Measurements from ENCODE around the gene BDH1. TPM values are rescaled to one million over a fixed set of nuclear protein-coding genes. Genes with fewer than 3 reads are reported as not detected.

The BDH1 gene
- polyA plus RNA-seq, 1 donor from 2014 or later, result 12.9 TPM

DNA sequence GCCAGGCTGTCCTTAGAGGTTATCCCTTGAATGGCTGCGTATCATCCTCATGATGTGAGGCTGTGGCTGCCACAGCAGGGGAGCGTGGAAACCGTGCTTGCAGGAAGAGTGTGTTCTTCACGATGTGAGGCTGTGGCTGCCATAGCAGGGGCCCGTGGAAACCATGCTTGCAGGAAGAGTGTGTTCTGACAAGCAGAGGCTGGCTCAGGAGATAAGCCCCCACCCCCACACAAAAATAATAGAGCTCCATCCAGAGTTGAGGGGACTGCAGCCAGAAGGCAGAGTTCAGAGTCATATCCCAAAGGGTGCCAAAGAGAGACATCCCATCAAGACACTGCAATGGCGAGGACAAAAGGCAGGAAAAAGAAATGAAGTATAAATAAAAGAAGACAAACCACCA lies 22.6 kb upstream of the BDH1 start:
- no peak overlapping the region for H3K27ac ChIP-seq (ENCODE audit: low read length)
- no peaks in the 10 kb centered on the region for H3K9me2 ChIP-seq (ENCODE audit: insufficient read depth, low read length)
- no peaks in the 10 kb centered on the region for H3F3A ChIP-seq (ENCODE audit: insufficient read depth, low read length, poor library complexity, severe bottlenecking)
- no peaks in the 10 kb centered on the region for H3K36me3 ChIP-seq (ENCODE audit: insufficient read depth, low read length)
- no peaks in the 10 kb centered on the region for H4K20me1 ChIP-seq (ENCODE audit: insufficient read depth)
- TF ChIP-seq SMC3 (conservative IDR thresholded peaks at IDR 0.05; ENCODE audit: poor library complexity) (no peak), EZH2 (IDR thresholded peaks at IDR 0.05; ENCODE audit: borderline replicate concordance, insufficient read depth, low read length, poor library complexity, severe bottlenecking) (no peak), POLR2AphosphoS5 (IDR thresholded peaks at IDR 0.05) (no peak), MXI1 (conservative IDR thresholded peaks at IDR 0.05; ENCODE audit: poor library complexity, severe bottlenecking) (no peak), EP300 (conservative IDR thresholded peaks at IDR 0.05; ENCODE audit: poor library complexity, severe bottlenecking) (no peak), TAF1 (IDR thresholded peaks at IDR 0.05; ENCODE audit: low read depth) (no peak), RAD21 (conservative IDR thresholded peaks at IDR 0.05) (no peak)
- TF ChIP-seq, protein P1, sequence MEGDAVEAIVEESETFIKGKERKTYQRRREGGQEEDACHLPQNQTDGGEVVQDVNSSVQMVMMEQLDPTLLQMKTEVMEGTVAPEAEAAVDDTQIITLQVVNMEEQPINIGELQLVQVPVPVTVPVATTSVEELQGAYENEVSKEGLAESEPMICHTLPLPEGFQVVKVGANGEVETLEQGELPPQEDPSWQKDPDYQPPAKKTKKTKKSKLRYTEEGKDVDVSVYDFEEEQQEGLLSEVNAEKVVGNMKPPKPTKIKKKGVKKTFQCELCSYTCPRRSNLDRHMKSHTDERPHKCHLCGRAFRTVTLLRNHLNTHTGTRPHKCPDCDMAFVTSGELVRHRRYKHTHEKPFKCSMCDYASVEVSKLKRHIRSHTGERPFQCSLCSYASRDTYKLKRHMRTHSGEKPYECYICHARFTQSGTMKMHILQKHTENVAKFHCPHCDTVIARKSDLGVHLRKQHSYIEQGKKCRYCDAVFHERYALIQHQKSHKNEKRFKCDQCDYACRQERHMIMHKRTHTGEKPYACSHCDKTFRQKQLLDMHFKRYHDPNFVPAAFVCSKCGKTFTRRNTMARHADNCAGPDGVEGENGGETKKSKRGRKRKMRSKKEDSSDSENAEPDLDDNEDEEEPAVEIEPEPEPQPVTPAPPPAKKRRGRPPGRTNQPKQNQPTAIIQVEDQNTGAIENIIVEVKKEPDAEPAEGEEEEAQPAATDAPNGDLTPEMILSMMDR (IDR thresholded peaks at IDR 0.05; ENCODE audit: poor library complexity, severe bottlenecking), result no peak
- TF ChIP-seq, protein P2, sequence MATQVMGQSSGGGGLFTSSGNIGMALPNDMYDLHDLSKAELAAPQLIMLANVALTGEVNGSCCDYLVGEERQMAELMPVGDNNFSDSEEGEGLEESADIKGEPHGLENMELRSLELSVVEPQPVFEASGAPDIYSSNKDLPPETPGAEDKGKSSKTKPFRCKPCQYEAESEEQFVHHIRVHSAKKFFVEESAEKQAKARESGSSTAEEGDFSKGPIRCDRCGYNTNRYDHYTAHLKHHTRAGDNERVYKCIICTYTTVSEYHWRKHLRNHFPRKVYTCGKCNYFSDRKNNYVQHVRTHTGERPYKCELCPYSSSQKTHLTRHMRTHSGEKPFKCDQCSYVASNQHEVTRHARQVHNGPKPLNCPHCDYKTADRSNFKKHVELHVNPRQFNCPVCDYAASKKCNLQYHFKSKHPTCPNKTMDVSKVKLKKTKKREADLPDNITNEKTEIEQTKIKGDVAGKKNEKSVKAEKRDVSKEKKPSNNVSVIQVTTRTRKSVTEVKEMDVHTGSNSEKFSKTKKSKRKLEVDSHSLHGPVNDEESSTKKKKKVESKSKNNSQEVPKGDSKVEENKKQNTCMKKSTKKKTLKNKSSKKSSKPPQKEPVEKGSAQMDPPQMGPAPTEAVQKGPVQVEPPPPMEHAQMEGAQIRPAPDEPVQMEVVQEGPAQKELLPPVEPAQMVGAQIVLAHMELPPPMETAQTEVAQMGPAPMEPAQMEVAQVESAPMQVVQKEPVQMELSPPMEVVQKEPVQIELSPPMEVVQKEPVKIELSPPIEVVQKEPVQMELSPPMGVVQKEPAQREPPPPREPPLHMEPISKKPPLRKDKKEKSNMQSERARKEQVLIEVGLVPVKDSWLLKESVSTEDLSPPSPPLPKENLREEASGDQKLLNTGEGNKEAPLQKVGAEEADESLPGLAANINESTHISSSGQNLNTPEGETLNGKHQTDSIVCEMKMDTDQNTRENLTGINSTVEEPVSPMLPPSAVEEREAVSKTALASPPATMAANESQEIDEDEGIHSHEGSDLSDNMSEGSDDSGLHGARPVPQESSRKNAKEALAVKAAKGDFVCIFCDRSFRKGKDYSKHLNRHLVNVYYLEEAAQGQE (IDR thresholded peaks at IDR 0.05; ENCODE audit: borderline replicate concordance), result no peak
- H3K4me3 ChIP-seq (ENCODE audit: low read length), result no peak overlapping the region
- no peak overlapping the region for H3K4me2 ChIP-seq (ENCODE audit: low read length)
- H3K9ac ChIP-seq (ENCODE audit: low read length), result no peak overlapping the region
- no peaks in the 10 kb centered on the region for H3K27me3 ChIP-seq (ENCODE audit: insufficient read depth, low read depth, low read length)
- no peak overlapping the region for H2AFZ ChIP-seq (ENCODE audit: low read depth, low read length)
- no peaks in the 10 kb centered on the region for H3K79me2 ChIP-seq (replicated peaks; ENCODE audit: insufficient read depth, low read length)
- peaks cover 3% of the 10 kb centered on the region for H3K9me3 ChIP-seq (ENCODE audit: low read length)

GRCh38 chr3:197577366-197578074 lies 21.8 kb upstream of the BDH1 start:
- H3K4me3 ChIP-seq (ENCODE audit: low read length), result no peak overlapping the region
- H3K4me2 ChIP-seq (ENCODE audit: low read length), result no peak overlapping the region
- no peaks in the 10 kb centered on the region for H3K27me3 ChIP-seq (ENCODE audit: insufficient read depth, low read depth, low read length)
- H3K9me3 ChIP-seq (ENCODE audit: low read length), result peaks cover 3% of the 10 kb centered on the region
- H3K79me2 ChIP-seq (replicated peaks; ENCODE audit: insufficient read depth, low read length), result no peaks in the 10 kb centered on the region
- no peaks in the 10 kb centered on the region for H3F3A ChIP-seq (ENCODE audit: insufficient read depth, low read length, poor library complexity, severe bottlenecking)
- no peaks in the 10 kb centered on the region for H4K20me1 ChIP-seq (ENCODE audit: insufficient read depth)
- TF ChIP-seq EZH2 (IDR thresholded peaks at IDR 0.05; ENCODE audit: borderline replicate concordance, insufficient read depth, low read length, poor library complexity, severe bottlenecking) (no peak), SMC3 (conservative IDR thresholded peaks at IDR 0.05; ENCODE audit: poor library complexity) (no peak), TAF1 (IDR thresholded peaks at IDR 0.05; ENCODE audit: low read depth) (no peak), POLR2AphosphoS5 (IDR thresholded peaks at IDR 0.05) (no peak), EP300 (conservative IDR thresholded peaks at IDR 0.05; ENCODE audit: poor library complexity, severe bottlenecking) (no peak), MXI1 (conservative IDR thresholded peaks at IDR 0.05; ENCODE audit: poor library complexity, severe bottlenecking) (no peak), RAD21 (conservative IDR thresholded peaks at IDR 0.05) (no peak)
- TF ChIP-seq, protein P2 (IDR thresholded peaks at IDR 0.05; ENCODE audit: borderline replicate concordance), result no peak
- TF ChIP-seq, protein P1 (IDR thresholded peaks at IDR 0.05; ENCODE audit: poor library complexity, severe bottlenecking), result no peak
- no peak overlapping the region for H3K9ac ChIP-seq (ENCODE audit: low read length)
- H2AFZ ChIP-seq (ENCODE audit: low read depth, low read length), result no peak overlapping the region
- H3K9me2 ChIP-seq (ENCODE audit: insufficient read depth, low read length), result no peaks in the 10 kb centered on the region
- H3K36me3 ChIP-seq (ENCODE audit: insufficient read depth, low read length), result no peaks in the 10 kb centered on the region
- H3K27ac ChIP-seq (ENCODE audit: low read length), result no peak overlapping the region
